MCF 10A (cell line): ENCODE measurements around the gene TIPARP. TPM values are rescaled to one million over a fixed set of nuclear protein-coding genes. Genes with fewer than 3 reads are reported as not detected.

ENCODE experiments used
- BruUV-seq: library from RNA; stranded (reverse); fragments of 400-500 nt; replicated peaks from 2 replicates; lab custom pipeline; 2021; lab: Mats Ljungman, UMichigan
- CTCF ChIA-PET: fragments of 300-600 bp; sonication (Branson Sonifier 250); formaldehyde crosslinking; extraction: SDS; loops from one replicate; lab custom pipeline; 2021; ENCODE audit warnings: antibody characterized with exemption, inconsistent platforms; lab: Yijun Ruan, JAX
- POLR2A ChIA-PET: fragments of 300-600, 350-650 bp; sonication (Branson Sonifier 250); formaldehyde crosslinking; extraction: SDS; loops from one replicate; lab custom pipeline; 2020; ENCODE audit warnings: antibody characterized with exemption, inconsistent platforms; lab: Yijun Ruan, JAX
- DNase-seq: peaks from one replicate; pipeline ENCODE4 v3.0.0-alpha.2; 2018; ENCODE audit not compliant: unreplicated experiment
- H3K27ac Mint-ChIP-seq: one replicate; pipeline ENCODE4 v1.8.0; 2022; ENCODE audit warnings: mild to moderate bottlenecking, low read depth, mixed read lengths; ENCODE audit not compliant: unreplicated experiment
- H3K27me3 Mint-ChIP-seq: one replicate; pipeline ENCODE4 v1.8.0; 2022; ENCODE audit warnings: mixed read lengths; ENCODE audit not compliant: insufficient read depth, unreplicated experiment
- H3K36me3 Mint-ChIP-seq: one replicate; pipeline ENCODE4 v1.8.0; 2022; ENCODE audit warnings: mild to moderate bottlenecking, moderate library complexity, mixed read lengths; ENCODE audit not compliant: insufficient read depth, unreplicated experiment
- H3K4me1 Mint-ChIP-seq: one replicate; pipeline ENCODE4 v1.8.0; 2022; ENCODE audit warnings: mixed read lengths; ENCODE audit not compliant: insufficient read depth, unreplicated experiment
- H3K4me3 Mint-ChIP-seq: one replicate; pipeline ENCODE4 v1.8.0; 2022; ENCODE audit warnings: mild to moderate bottlenecking, moderate library complexity, mixed read lengths; ENCODE audit not compliant: unreplicated experiment
- H3K9me3 Mint-ChIP-seq: one replicate; pipeline ENCODE4 v1.8.0; 2022; ENCODE audit warnings: mixed read lengths; ENCODE audit not compliant: unreplicated experiment
- CTCF ChIP-seq: fragments of 200-600 bp; IDR thresholded peaks from one replicate; pipeline ENCODE4 v1.8.0; 2022; ENCODE audit warnings: antibody characterized with exemption, mild to moderate bottlenecking; ENCODE audit not compliant: unreplicated experiment
- intact Hi-C: fragments of 100-400 bp; cut with micrococcal nuclease; formaldehyde crosslinking; loops from 2 replicates; pipeline ENCODE4 v1.14.1; 2022
- total RNA-seq: library from RNA; stranded (reverse); gene quantifications from 2 replicates; pipeline ENCODE4 v1.2.3, GENCODE V29; 2022

Gene TIPARP
- total RNA-seq, 1 experiment from 2014 or later, result 50.0 TPM

- ChIA-PET CTCF (interaction anchor here (0.5 to 12.5 kb wide), 6 partner anchors 162 to 1981 kb away, joined by 3 to 184 read pairs (median 6); no protein-coding TSS in a partner anchor), POLR2A (interaction anchor here (0.8 to 11.7 kb wide), 17 partner anchors 9 to 482 kb away, joined by 3 to 157 read pairs (median 64); partner anchors contain the start of genes CCNL1 and SSR3)
- peaks cover 46% of the 10 kb centered on the region for H3K4me1 Mint-ChIP-seq
- H3K36me3 Mint-ChIP-seq, result peaks cover 75% of the 10 kb centered on the region
- H3K4me3 Mint-ChIP-seq, result peak overlapping the region; percentile 79
- TF ChIP-seq CTCF, result no peak
- no peaks in the 10 kb centered on the region for H3K27me3 Mint-ChIP-seq
- BruUV-seq, result no TSS peak
- intact Hi-C loops, result loop anchor here (5.0 kb wide), 1 partner anchor 189 kb away; no protein-coding TSS in a partner anchor
- H3K9me3 Mint-ChIP-seq, result no peaks in the 10 kb centered on the region
- no peak for DNase-seq
- H3K27ac Mint-ChIP-seq, result peak overlapping the region; percentile 89
Measured at GRCh38 chr3:156678197-156678596, 3.8 kb downstream of the TIPARP start.

GRCh38 chr3:156680243-156680914 is 6.0 kb downstream of the TIPARP start:
- peaks cover 85% of the 10 kb centered on the region for H3K36me3 Mint-ChIP-seq
- intact Hi-C loops, result no loop called here
- POLR2A ChIA-PET, result interaction anchor here (0.6 to 11.7 kb wide), 18 partner anchors 9 to 480 kb away, joined by 3 to 157 read pairs (median 5); partner anchors contain the start of genes CCNL1 and SSR3
- H3K9me3 Mint-ChIP-seq, result no peaks in the 10 kb centered on the region
- no peak for DNase-seq
- TF ChIP-seq CTCF, result no peak
- H3K27me3 Mint-ChIP-seq, result no peaks in the 10 kb centered on the region
- H3K27ac Mint-ChIP-seq, result peak overlapping the region; percentile 91
- H3K4me1 Mint-ChIP-seq, result peaks cover 49% of the 10 kb centered on the region
- H3K4me3 Mint-ChIP-seq, result peak overlapping the region; percentile 43
- CTCF ChIA-PET, result interaction anchor here (1.2 to 12.5 kb wide), 7 partner anchors 105 to 457 kb away, joined by 3 to 184 read pairs (median 3); no protein-coding TSS in a partner anchor
- no TSS peak for BruUV-seq

GRCh38 chr3:156681002-156681401 is 6.6 kb downstream of the TIPARP start:
- TF ChIP-seq CTCF, result no peak
- peaks cover 56% of the 10 kb centered on the region for H3K4me1 Mint-ChIP-seq
- H3K27me3 Mint-ChIP-seq, result no peaks in the 10 kb centered on the region
- H3K9me3 Mint-ChIP-seq, result no peaks in the 10 kb centered on the region
- POLR2A ChIA-PET, result interaction anchor here (0.6 to 11.7 kb wide), 14 partner anchors 8 to 479 kb away, joined by 3 to 157 read pairs (median 5); partner anchors contain the start of genes CCNL1 and SSR3
- H3K27ac Mint-ChIP-seq, result peak overlapping the region; percentile 91
- intact Hi-C loops, result no loop called here
- DNase-seq, result peak; percentile 90
- CTCF ChIA-PET, result interaction anchor here (0.5 to 12.5 kb wide), 4 partner anchors 115 to 456 kb away, joined by 3 to 184 read pairs (median 4); no protein-coding TSS in a partner anchor
- H3K36me3 Mint-ChIP-seq, result peaks cover 86% of the 10 kb centered on the region
- peak overlapping the region; percentile 43 for H3K4me3 Mint-ChIP-seq
- no TSS peak for BruUV-seq

- ChIA-PET CTCF (interaction anchor here (0.7 to 1.7 kb wide), 7 partner anchors 9 to 455 kb away, joined by 3 to 6 read pairs (median 5); no protein-coding TSS in a partner anchor), POLR2A (interaction anchor here (0.9 to 1.6 kb wide), 10 partner anchors 8 to 493 kb away, joined by 3 to 7 read pairs (median 4); partner anchors contain the start of gene TIPARP)
- Mint-ChIP-seq H3K36me3 (peaks cover 72% of the 10 kb centered on the region), H3K9me3 (no peaks in the 10 kb centered on the region), H3K27me3 (no peaks in the 10 kb centered on the region), H3K4me1 (peaks cover 54% of the 10 kb centered on the region), H3K4me3 (no peak overlapping the region), H3K27ac (no peak overlapping the region)
- no TSS peak for BruUV-seq
- intact Hi-C loops, result no loop called here
- no peak for DNase-seq
- no peak for TF ChIP-seq CTCF
Measured at GRCh38 chr3:156682501-156682900, 8.1 kb downstream of the TIPARP start.
